GM10266 (cell line): ENCODE measurements around the gene GFI1B.

ENCODE experiments used
- DNase-seq: peaks from one replicate; pipeline ENCODE4 v3.0.0; 2012; ENCODE audit errors: extremely low spot score
- TF ChIP-seq, protein P1 (sequence below): IDR thresholded peaks from 2 replicates; pipeline ENCODE4 v1.5.1; 2012; ENCODE audit warnings: mild to moderate bottlenecking, low read depth; ENCODE audit not compliant: control insufficient read depth, insufficient read depth; ENCODE audit errors: missing control alignments

Gene GFI1B

DNA sequence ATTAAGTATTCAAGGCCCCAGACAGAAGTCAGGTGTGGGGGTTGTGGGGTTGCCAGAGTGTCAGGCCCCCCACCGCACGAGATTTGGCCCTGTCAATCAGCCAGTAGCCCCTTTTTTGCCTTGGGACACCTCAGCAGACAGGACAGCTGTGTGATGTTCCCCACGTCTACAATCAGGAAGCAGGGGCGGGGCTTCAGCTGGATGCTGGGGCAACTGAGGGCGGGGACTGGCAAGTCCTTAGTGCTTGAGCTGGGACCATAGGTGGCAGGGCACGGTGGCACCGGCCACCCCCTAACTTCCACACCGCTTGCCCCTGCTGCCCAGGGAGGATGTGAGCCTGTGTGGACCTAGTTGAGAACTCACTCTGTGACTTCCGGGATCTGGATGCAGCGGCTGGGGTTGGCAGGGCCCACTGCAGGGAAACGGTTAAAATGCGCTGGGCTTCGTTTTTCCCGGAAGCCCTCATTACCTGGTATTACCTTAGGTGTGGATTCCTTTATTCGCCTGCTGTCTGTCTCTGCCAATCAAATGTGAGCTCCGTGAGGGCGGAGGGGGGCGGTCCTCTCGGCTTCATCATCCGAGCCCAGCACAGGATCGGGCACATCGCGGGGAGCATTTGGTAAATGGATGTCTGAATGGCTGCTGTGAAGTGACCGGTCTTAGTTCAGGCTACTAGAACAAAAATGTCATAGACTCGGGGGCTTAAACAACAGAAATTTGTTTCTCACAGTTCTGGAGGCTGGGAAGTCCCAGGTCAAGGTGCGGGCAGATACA, 44.8 kb downstream of the GFI1B start:
- TF ChIP-seq, protein P1, sequence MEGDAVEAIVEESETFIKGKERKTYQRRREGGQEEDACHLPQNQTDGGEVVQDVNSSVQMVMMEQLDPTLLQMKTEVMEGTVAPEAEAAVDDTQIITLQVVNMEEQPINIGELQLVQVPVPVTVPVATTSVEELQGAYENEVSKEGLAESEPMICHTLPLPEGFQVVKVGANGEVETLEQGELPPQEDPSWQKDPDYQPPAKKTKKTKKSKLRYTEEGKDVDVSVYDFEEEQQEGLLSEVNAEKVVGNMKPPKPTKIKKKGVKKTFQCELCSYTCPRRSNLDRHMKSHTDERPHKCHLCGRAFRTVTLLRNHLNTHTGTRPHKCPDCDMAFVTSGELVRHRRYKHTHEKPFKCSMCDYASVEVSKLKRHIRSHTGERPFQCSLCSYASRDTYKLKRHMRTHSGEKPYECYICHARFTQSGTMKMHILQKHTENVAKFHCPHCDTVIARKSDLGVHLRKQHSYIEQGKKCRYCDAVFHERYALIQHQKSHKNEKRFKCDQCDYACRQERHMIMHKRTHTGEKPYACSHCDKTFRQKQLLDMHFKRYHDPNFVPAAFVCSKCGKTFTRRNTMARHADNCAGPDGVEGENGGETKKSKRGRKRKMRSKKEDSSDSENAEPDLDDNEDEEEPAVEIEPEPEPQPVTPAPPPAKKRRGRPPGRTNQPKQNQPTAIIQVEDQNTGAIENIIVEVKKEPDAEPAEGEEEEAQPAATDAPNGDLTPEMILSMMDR = no peak
- peak; percentile 40 for DNase-seq

DNA sequence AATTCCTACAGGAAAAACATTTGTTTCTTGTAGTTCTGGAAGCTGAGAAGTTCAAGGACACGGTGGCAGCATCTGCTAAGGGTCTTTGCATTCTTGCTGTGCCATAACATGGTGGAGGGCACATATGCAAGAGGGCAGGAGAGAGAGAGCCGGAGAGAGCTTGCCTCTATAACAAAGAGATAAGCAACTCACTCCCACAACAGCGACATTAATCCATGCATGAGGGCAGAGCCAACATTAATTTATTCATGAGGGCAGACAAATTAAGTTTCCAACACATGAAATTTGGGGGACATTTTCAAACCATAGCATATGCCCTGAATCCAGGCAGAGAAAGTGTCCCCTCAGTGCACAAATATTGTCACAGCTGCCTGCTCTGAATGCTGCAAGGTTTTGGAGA, 47.9 kb downstream of the GFI1B start:
- DNase-seq = no peak
- TF ChIP-seq, protein P1 = no peak

DNA sequence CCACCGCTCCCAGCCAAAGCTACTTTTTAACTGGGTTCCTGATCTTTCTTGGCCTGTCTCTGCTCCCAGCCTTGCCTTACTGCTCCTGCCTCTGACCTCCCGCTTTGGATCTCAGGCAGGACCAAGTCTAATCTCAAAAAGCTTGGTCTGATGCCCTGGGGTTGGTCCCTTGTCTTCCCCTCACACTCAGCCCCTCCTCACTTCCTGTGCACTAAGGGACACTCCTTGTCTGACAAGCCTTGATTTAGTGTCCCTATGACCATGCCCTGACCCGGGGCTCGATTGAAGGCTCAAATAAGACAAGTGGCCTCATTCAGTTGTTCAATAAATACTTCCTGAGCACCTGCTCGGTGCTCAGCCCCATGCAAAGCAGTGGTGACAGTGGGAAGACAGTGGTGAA, 48.6 kb downstream of the GFI1B start:
- no peak for DNase-seq
- TF ChIP-seq, protein P1 = no peak

DNA sequence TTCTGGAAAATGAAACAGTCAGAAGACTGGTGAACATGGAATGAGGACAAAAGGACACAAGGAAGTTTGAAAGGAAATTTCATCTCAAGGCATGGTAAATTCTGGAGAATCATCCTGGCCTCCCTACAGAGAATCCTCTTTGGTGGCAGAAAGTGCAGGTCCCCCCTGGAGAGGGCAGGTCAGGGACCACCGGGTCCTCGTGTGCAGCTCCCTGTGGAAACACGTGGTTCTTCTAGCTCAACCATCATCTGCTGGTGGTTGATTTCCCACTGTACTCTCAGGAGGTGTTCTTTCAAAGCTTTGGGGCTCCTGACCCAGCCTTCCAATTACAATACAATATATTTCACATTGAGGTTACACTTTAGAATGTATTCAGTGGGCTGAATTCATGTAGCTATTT, 49.7 kb downstream of the GFI1B start:
- DNase-seq = no peak
- TF ChIP-seq, protein P1 = no peak

DNA sequence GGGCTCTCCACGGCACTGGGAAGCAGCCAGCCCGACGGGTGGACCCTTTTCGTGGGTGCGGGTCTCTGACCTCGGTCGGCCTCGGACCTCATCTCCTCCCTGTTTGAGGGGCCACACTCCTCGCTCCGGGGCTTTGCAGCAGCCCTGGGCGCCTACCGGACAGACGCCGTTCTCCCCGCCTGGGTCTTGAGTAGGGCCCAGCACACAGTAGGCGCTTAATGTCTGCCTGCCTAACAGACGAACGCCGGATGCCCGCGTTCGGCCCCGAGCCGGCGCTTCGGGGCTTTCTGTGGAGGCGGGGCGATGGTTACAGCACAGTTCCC, 51.5 kb downstream of the GFI1B start:
- TF ChIP-seq, protein P1 = no peak
- no peak for DNase-seq

DNA sequence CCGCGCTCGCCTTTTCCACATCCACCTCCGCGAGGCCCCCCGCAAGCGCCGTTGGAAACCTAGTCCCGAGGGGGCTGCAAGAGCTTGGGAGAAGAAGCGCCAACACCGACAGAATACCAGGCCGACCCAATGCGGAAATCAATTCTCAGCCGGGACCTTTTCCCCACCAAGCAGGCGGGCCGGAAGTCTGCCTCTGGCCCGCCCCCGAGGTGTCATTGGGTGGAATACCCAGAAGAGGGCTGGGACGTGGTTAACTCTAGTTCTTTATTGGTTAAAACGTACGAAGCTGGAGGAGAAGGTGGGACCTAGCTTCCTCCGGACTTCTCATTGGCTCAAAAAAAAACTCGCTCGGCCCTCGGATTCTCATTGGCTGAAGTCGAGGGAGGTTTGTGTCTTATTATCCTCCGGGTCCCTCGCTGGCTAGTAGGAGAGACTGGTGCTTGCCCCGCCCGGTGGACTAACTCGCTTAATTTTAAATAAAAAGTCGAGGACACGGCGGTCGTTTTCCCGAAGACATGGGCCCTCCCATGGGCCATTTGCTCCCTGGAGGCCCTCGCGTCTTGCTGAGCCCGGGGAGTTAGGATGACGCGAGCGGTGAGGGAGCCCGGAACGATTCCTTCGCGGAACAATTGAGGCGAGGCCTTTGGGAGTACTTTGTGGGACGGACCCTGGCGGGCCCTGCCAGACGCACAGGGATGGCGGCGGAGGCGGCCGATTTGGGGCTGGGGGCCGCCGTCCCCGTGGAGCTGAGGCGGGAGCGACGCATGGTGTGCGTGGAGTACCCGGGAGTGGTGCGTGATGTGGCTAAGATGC, 52.0 kb downstream of the GFI1B start, which contains the start of gene GTF3C5:
Gene GTF3C5, plus strand, starts transcription at position 681 of the 813 bp plus-strand sequence. Its CDS starts 15 bp downstream, at position 696.
- TF ChIP-seq, protein P1 = no peak
- peak; percentile 96 for DNase-seq

GRCh38 chr9:133031130-133031422, 52.6 kb downstream of the GFI1B start:
- TF ChIP-seq, protein P1 = no peak
- no peak for DNase-seq
